ENCODE results near the gene RTTN.

Gene RTTN

DNA sequence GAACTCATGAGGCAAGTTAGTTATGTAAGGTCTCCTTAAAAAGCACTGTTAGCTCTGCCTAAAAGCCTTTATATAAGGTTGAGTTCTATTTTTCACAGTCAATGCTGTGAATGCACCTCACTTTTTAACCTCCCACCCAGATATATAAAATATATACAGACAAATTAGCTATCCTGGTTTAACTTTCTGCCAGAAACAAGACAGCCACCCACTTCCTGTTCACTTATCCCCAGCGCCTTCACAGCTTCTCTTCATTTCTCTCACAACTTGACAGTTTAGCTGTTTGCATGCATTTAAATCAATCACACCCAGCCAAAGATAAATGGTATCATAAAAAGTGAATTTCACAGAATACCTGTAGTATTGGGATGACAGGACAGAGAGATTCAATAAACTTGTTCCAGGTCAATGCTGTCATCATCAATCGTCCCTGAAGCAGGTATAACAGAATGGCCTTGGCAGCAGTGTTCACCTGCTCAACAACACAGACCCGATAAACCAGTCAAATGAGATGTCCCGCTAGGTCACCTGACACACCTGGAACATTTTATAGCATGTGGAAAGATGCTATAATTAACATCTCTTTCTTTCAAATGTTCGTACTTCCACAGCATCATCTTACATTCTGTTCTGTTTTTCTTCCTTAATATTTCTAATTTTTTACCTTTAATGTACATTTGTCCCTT, 55.7 kb downstream of the RTTN start:
- no peak for TF ChIP-seq POLR2AphosphoS5 (IDR thresholded peaks at IDR 0.05; ENCODE audit: low read depth, low read length)
- no peak for TF ChIP-seq SIN3A (IDR thresholded peaks at IDR 0.05; ENCODE audit: borderline replicate concordance, insufficient read depth, low read length)
- TF ChIP-seq TAF1 (IDR thresholded peaks at IDR 0.05; ENCODE audit: borderline replicate concordance, insufficient read depth, low read length): no peak
- TF ChIP-seq FOXP2 (optimal IDR thresholded peaks at IDR 0.05; ENCODE audit: borderline replicate concordance, extremely low read depth, extremely low read length, insufficient read depth): no peak
- TF ChIP-seq, protein P1, sequence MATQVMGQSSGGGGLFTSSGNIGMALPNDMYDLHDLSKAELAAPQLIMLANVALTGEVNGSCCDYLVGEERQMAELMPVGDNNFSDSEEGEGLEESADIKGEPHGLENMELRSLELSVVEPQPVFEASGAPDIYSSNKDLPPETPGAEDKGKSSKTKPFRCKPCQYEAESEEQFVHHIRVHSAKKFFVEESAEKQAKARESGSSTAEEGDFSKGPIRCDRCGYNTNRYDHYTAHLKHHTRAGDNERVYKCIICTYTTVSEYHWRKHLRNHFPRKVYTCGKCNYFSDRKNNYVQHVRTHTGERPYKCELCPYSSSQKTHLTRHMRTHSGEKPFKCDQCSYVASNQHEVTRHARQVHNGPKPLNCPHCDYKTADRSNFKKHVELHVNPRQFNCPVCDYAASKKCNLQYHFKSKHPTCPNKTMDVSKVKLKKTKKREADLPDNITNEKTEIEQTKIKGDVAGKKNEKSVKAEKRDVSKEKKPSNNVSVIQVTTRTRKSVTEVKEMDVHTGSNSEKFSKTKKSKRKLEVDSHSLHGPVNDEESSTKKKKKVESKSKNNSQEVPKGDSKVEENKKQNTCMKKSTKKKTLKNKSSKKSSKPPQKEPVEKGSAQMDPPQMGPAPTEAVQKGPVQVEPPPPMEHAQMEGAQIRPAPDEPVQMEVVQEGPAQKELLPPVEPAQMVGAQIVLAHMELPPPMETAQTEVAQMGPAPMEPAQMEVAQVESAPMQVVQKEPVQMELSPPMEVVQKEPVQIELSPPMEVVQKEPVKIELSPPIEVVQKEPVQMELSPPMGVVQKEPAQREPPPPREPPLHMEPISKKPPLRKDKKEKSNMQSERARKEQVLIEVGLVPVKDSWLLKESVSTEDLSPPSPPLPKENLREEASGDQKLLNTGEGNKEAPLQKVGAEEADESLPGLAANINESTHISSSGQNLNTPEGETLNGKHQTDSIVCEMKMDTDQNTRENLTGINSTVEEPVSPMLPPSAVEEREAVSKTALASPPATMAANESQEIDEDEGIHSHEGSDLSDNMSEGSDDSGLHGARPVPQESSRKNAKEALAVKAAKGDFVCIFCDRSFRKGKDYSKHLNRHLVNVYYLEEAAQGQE (IDR thresholded peaks at IDR 0.05; ENCODE audit: insufficient read depth in 1 of 2, low read depth in 2 of 2, low read length in 2 of 2): no peak

DNA sequence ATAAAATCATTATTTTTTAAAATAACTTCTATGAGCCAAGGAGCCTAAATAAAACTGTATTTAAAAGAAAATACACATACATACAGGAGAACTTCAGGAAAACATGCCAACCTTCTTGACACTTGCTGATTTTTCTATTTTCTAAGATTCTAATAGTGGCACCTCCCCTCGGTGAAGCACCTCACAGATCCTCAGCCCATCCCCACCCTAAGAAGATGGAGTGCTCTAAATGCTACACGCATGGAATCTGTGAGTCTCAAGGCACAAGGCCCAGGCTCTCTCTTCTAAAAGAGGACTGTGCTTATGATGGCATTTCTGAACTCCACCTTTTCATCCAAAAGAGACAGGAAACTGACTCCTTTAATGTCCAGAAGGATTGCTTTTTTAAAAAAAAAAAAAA, 56.3 kb downstream of the RTTN start:
- TF ChIP-seq TAF1 (IDR thresholded peaks at IDR 0.05; ENCODE audit: borderline replicate concordance, insufficient read depth, low read length) (no peak), FOXP2 (optimal IDR thresholded peaks at IDR 0.05; ENCODE audit: borderline replicate concordance, extremely low read depth, extremely low read length, insufficient read depth) (no peak), POLR2AphosphoS5 (IDR thresholded peaks at IDR 0.05; ENCODE audit: low read depth, low read length) (no peak), SIN3A (IDR thresholded peaks at IDR 0.05; ENCODE audit: borderline replicate concordance, insufficient read depth, low read length) (no peak)
- TF ChIP-seq, protein P1 (IDR thresholded peaks at IDR 0.05; ENCODE audit: insufficient read depth in 1 of 2, low read depth in 2 of 2, low read length in 2 of 2): no peak

DNA sequence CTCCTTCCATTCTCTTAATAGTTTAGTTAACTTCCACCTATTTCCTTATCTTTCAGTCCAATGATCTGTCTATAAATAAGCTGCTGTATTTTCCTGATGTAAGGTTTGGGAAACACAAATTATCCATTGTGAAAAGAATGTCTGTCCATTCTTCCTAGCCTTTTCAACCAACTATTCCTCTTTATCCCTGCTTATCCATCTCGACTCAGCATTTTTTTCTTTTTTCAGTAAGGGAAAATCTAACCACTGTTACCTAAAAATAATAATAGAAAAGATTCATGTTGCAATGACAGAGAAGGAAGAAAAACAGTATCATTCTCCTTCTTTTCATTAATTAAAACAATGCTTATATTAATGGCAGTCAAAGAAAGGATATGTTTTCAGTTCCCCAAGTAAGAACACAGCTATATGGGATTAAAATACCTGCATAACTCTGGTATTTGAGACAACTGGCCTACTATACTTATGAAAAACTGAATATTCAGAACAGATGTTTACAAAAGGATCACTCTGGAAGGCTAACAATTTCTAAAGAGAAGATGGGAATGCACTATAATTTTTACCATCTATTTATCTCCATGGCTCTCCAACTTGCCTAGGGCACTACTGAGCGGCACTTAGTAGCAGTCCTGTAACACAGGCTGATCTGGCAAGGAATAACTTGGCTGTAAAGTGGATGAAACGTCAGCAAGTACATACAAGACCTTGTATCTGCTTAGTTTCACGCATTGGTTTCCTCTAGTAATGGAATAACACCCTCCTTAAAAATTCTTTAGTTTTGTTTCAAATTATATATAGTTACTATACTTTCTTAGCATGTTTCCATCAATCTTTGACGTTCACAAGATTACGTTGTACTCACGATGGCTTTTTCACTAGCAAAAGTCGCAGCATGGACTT, 57.2 kb downstream of the RTTN start:
- TF ChIP-seq TAF1 (IDR thresholded peaks at IDR 0.05; ENCODE audit: borderline replicate concordance, insufficient read depth, low read length): no peak
- TF ChIP-seq FOXP2 (optimal IDR thresholded peaks at IDR 0.05; ENCODE audit: borderline replicate concordance, extremely low read depth, extremely low read length, insufficient read depth): no peak
- TF ChIP-seq, protein P1 (IDR thresholded peaks at IDR 0.05; ENCODE audit: insufficient read depth in 1 of 2, low read depth in 2 of 2, low read length in 2 of 2): no peak
- no peak for TF ChIP-seq POLR2AphosphoS5 (IDR thresholded peaks at IDR 0.05; ENCODE audit: low read depth, low read length)
- no peak for TF ChIP-seq SIN3A (IDR thresholded peaks at IDR 0.05; ENCODE audit: borderline replicate concordance, insufficient read depth, low read length)

DNA sequence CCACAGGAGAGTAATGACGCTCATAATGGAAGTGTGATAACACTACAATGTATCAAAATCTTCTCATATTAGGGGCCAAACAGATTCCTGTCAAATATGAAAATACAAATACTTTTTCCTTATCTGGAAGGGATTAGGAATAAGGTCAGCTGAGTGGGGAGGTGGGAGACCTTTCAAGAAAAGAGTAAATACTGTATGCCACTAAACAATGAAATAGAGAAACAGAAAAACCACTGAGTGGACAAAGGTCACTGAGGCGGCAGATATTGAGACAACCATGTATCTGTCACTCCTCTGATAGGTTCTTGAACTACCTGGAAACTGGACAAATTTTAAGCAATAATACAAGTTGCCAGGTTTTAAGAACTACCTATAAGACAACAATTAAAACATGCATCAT, 59.3 kb downstream of the RTTN start:
- TF ChIP-seq POLR2AphosphoS5 (IDR thresholded peaks at IDR 0.05; ENCODE audit: low read depth, low read length) (no peak), SIN3A (IDR thresholded peaks at IDR 0.05; ENCODE audit: borderline replicate concordance, insufficient read depth, low read length) (no peak), TAF1 (IDR thresholded peaks at IDR 0.05; ENCODE audit: borderline replicate concordance, insufficient read depth, low read length) (no peak), FOXP2 (optimal IDR thresholded peaks at IDR 0.05; ENCODE audit: borderline replicate concordance, extremely low read depth, extremely low read length, insufficient read depth) (no peak)
- TF ChIP-seq, protein P1 (IDR thresholded peaks at IDR 0.05; ENCODE audit: insufficient read depth in 1 of 2, low read depth in 2 of 2, low read length in 2 of 2): no peak

Data from PFSK-1 (cell line).